CD8-positive, alpha-beta memory T cell (primary cell): Measurements from ENCODE around the gene ID1. TPM values are rescaled to one million over a fixed set of nuclear protein-coding genes. Genes with fewer than 3 reads are reported as not detected.
A peak's percentile ranks its signal among the peaks of the same experiment; 100 is the strongest.

Experiments used
- CTCF ChIA-PET: fragments of 350-600 bp; sonication (Branson Sonifier 250); formaldehyde crosslinking; loops from one replicate; lab custom pipeline; 2021; ENCODE audit warnings: antibody characterized with exemption; lab: Charles Lee
- POLR2A ChIA-PET: fragments of 350-600 bp; sonication (Branson Sonifier 250); formaldehyde crosslinking; loops from one replicate; lab custom pipeline; 2021; ENCODE audit warnings: antibody characterized with exemption; lab: Charles Lee
- DNase-seq, 5 donors: peaks; one replicate each; pipeline versions ENCODE4 v3.0.0 to v3.0.0-alpha.2; 2020 to 2022; ENCODE audit warnings: mixed read lengths in 1 of 5
- H3K27ac ChIP-seq: one replicate; pipeline ENCODE4 v1.7.0; 2013; ENCODE audit warnings: low read depth, mild to moderate bottlenecking, low read length, moderate library complexity
- H3K27me3 ChIP-seq: 2 replicates; pipeline ENCODE4 v1.7.0; 2013; ENCODE audit warnings: low read length, mild to moderate bottlenecking; ENCODE audit not compliant: insufficient read depth, poor library complexity, severe bottlenecking
- H3K36me3 ChIP-seq: 2 replicates; pipeline ENCODE4 v1.7.0; 2013; ENCODE audit warnings: mild to moderate bottlenecking, low read length, moderate library complexity; ENCODE audit not compliant: insufficient read depth
- H3K4me1 ChIP-seq: 2 replicates; pipeline ENCODE4 v1.7.0; 2013; ENCODE audit warnings: mild to moderate bottlenecking, low read length, moderate library complexity; ENCODE audit not compliant: insufficient read depth
- H3K4me3 ChIP-seq: 2 replicates; pipeline ENCODE4 v1.7.0; 2013; ENCODE audit warnings: mild to moderate bottlenecking, low read length
- H3K9me3 ChIP-seq: 2 replicates; pipeline ENCODE4 v1.7.0; 2013; ENCODE audit warnings: mild to moderate bottlenecking, low read length
- H3K27ac Mint-ChIP-seq, 8 donors: one replicate each; pipeline ENCODE4 v1.8.0; 2020 to 2021; ENCODE audit warnings: mixed read lengths in 8 of 8, mild to moderate bottlenecking in 6 of 8, inconsistent platforms in 3 of 8, moderate library complexity in 3 of 8
- H3K27me3 Mint-ChIP-seq, 2 donors: one replicate each; pipeline ENCODE4 v1.8.0; 2020 to 2021; ENCODE audit warnings: mixed read lengths in 2 of 2, mild to moderate bottlenecking in 1 of 2, moderate library complexity in 1 of 2
- H3K36me3 Mint-ChIP-seq, 3 donors: one replicate each; pipeline ENCODE4 v1.8.0; 2020 to 2021; ENCODE audit warnings: mixed read lengths in 3 of 3, inconsistent platforms in 1 of 3, mild to moderate bottlenecking in 1 of 3
- H3K4me1 Mint-ChIP-seq, 3 donors: one replicate each; pipeline ENCODE4 v1.8.0; 2020 to 2021; ENCODE audit warnings: mixed read lengths in 3 of 3, inconsistent platforms in 1 of 3, mild to moderate bottlenecking in 1 of 3
- H3K4me3 Mint-ChIP-seq, 7 donors: one replicate each; pipeline ENCODE4 v1.8.0; 2020 to 2021; ENCODE audit warnings: mixed read lengths in 7 of 7, mild to moderate bottlenecking in 6 of 7, moderate library complexity in 4 of 7, inconsistent platforms in 2 of 7
- H3K9me3 Mint-ChIP-seq, 5 donors: one replicate each; pipeline ENCODE4 v1.8.0; 2020 to 2022; ENCODE audit warnings: mixed read lengths in 5 of 5, mild to moderate bottlenecking in 3 of 5, moderate library complexity in 2 of 5, inconsistent platforms in 1 of 5
- polyA plus RNA-seq: library from polyadenylated mRNA; unstranded; fragments of 300-500 nt; fragmentation: Illumina TruSeq; gene quantifications from one replicate; pipeline ENCODE4 v1.2.3, GENCODE V29; 2021
- total RNA-seq, 2 experiments: library from RNA; stranded (reverse); gene quantifications; one replicate each; pipeline ENCODE4 v1.2.3, GENCODE V29; 2021

ID1 gene
- total and polyA plus RNA-seq, 3 experiments from 2014 or later = 0.55 to 2.2 (median 0.72) TPM

DNA sequence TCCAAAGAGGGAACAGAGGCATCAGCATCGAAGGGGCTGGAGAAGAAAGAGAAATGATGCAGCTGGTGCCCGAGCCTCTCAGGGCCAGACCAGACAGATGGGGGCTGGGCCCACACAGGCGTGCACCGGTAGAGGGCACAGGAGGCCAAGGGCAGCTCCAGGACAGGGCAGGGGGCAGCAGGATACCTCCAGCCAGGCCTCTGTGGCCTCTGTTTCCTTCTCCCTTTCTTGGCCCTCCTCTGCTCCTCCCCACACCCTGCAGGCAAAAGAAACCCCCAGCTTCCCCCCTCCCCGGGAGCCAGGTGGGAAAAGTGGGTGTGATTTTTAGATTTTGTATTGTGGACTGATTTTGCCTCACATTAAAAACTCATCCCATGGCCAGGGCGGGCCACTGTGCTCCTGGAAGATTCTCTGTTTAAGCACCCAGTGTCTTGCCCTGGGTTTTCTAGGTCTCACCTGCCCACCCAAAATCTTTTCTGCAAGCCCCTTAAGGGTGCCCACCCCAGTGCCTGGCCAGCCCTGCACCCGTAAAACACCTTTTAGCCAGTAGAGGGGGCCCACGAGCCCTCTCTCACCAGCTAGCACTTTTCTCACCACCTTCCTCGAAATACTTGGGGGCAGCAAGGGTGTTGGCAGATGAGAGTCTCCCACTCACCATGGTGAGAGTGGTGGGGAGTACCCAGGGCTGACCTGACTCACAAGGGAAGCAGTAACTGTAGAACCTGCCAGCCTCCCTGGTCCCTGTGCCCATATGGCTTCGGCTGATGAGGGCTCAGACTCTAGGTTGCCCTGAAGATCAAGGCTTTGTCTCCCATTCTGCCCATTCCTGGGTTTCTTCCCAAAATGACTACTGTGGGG lies 35.7 kb upstream of the ID1 start:
- H3K27ac Mint-ChIP-seq = peak overlapping the region in 6 of 8 donors; percentile 7 to 81 (median 73)
- H3K36me3 ChIP-seq = peaks cover 5% of the 10 kb centered on the region
- no peaks in the 10 kb centered on the region for H3K9me3 ChIP-seq
- peak overlapping the region in 1 of 7 donors; percentile 32 for H3K4me3 Mint-ChIP-seq
- peaks cover 0 to 34% (median 0%) of the 10 kb centered on the region in 3 donors for H3K36me3 Mint-ChIP-seq
- H3K4me1 Mint-ChIP-seq = peaks cover 21 to 38% (median 38%) of the 10 kb centered on the region in 3 donors
- POLR2A ChIA-PET = interaction anchor here (0.7 to 1.7 kb wide), 2 partner anchors 42 to 44 kb away, joined by 3 to 6 read pairs; no protein-coding TSS in a partner anchor
- no peak overlapping the region for H3K4me3 ChIP-seq
- no peaks in the 10 kb centered on the region for H3K27me3 ChIP-seq
- H3K27ac ChIP-seq = no peak overlapping the region
- no peaks in the 10 kb centered on the region for H3K27me3 Mint-ChIP-seq
- DNase-seq = peak; percentile 49 to 71 (median 62)
- H3K9me3 Mint-ChIP-seq = no peaks in the 10 kb centered on the region
- peaks cover 14% of the 10 kb centered on the region for H3K4me1 ChIP-seq
- CTCF ChIA-PET = interaction anchor here (0.6 to 30.9 kb wide), 10 partner anchors 9 to 154 kb away, joined by 3 to 887 read pairs (median 6); partner anchors contain the start of gene ID1

DNA sequence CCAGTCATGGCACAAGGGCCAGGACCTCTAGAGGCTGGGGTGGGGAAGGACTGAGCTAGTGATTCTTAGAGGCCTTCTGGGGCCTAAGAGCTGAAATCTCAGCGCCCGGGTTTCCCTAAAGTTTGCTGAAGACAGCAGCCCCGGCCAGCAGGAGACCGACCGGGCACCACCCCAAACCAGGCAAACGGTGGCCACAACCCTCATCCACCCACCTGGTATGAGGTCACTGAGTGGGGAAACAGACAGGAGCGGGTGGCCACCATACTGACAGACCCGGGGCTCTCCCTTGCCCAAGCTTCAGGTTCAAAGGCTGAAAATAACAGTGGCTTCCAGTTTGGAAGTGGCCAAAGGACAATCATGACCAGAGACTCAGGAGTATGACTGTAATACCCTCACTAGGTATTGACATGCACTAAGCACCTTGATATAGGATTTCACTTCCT lies 35.0 kb upstream of the ID1 start:
- Mint-ChIP-seq H3K4me3 (peak overlapping the region in 1 of 7 donors; percentile 32), H3K36me3 (peaks cover 0 to 30% (median 0%) of the 10 kb centered on the region in 3 donors), H3K27me3 (no peaks in the 10 kb centered on the region), H3K4me1 (peaks cover 21 to 38% (median 38%) of the 10 kb centered on the region in 3 donors), H3K9me3 (no peaks in the 10 kb centered on the region), H3K27ac (peak overlapping the region in 6 of 8 donors; percentile 7 to 81 (median 66))
- POLR2A ChIA-PET = interaction anchor here (1.7 kb wide), 1 partner anchor 42 kb away, joined by 6 read pairs; no protein-coding TSS in a partner anchor
- Histone ChIP-seq H3K27me3 (no peaks in the 10 kb centered on the region), H3K27ac (no peak overlapping the region), H3K4me1 (peaks cover 14% of the 10 kb centered on the region), H3K4me3 (no peak overlapping the region), H3K36me3 (peaks cover 5% of the 10 kb centered on the region), H3K9me3 (no peaks in the 10 kb centered on the region)
- CTCF ChIA-PET = interaction anchor here (0.6 to 30.9 kb wide), 9 partner anchors 8 to 154 kb away, joined by 3 to 887 read pairs (median 6); partner anchors contain the start of gene ID1
- DNase-seq = no peak

DNA sequence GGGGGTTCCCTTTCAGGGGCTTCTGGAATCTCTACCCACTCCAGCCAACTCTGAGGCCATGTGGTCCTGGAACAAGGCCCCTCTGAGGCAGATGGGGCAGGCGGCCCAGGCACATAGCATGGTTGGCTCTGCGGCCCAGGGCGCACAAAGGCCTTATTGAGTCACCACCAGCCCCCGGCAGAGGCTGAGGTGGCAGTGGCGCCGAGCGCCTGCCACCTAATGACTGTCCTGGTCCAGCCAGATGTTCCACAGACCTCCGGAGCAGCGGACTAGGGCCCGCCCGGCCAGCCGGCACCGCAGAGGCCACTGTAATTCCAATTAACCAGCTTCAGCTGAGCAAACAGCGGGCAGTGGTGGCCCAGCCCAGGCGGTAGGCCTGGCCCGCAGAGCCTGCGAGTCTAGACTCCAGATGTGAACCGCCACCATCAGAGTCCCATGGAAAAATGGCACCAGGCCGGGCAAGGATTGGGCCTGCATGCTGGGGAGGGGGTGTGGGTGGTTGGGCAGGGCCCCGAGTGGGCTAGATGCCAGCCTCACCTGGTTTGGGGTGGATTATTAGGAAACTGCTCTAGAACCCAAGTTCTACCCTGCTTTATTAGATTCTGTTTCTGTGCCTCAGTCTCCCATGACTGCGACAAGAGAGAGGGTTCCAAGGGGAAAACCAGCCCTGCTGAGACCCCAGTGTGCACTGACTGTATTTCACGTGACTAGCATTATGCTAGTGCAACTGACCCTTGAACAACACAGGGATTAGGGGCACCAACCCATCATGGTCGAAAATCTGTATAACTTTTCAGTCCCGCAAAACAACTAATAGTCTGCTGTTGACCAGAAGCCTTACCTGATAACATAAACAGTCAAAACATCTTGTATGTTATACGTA lies 34.1 kb upstream of the ID1 start:
- POLR2A ChIA-PET = interaction anchor here (0.6 kb wide), 2 partner anchors 14 to 32 kb away, joined by 3 to 4 read pairs; no protein-coding TSS in a partner anchor
- H3K27ac ChIP-seq = no peak overlapping the region
- Mint-ChIP-seq H3K4me3 (peak overlapping the region in 6 of 7 donors; percentile 34 to 84 (median 64)), H3K27ac (peak overlapping the region in 7 of 8 donors; percentile 15 to 92 (median 74)), H3K27me3 (no peaks in the 10 kb centered on the region), H3K36me3 (peaks cover 0 to 23% (median 0%) of the 10 kb centered on the region in 3 donors), H3K9me3 (no peaks in the 10 kb centered on the region), H3K4me1 (peaks cover 21 to 34% (median 33%) of the 10 kb centered on the region in 3 donors)
- no peaks in the 10 kb centered on the region for H3K27me3 ChIP-seq
- H3K9me3 ChIP-seq = no peaks in the 10 kb centered on the region
- no peak overlapping the region for H3K4me3 ChIP-seq
- no peaks in the 10 kb centered on the region for H3K36me3 ChIP-seq
- no peak for DNase-seq
- H3K4me1 ChIP-seq = peaks cover 14% of the 10 kb centered on the region
- CTCF ChIA-PET = interaction anchor here (0.7 to 30.9 kb wide), 5 partner anchors 9 to 153 kb away, joined by 3 to 887 read pairs (median 41); partner anchors contain the start of gene ID1

DNA sequence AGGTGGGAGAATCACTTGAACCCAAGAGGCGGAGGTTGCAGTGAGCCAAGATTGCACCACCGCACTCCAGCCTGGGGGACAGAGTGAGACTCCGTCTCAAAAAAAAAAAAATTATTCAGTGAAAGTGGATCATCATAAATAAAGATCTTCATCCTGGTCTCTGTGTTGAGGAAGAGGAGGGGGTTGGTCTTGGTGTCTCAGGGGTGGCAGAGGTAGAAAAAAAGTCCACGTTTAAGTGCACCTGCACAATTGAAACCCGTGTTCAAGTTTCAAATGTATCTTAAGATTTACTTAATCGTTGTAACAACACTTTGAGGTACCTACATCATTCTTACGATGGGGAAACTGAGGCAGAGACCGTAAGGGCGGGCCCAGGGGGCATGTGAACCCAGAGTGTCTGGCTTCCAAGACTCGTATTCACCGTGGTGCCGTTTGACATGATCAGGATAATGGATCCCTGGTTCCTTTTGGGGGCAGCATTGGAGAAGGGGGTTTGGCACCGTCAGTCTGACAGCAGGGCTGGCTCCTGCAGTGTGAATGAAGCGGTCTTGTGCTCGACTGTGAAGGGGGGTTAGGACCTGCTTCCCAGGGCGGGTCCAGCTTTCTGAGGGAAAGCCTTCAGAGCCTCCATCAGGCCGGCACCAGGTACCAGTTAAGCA lies 32.9 kb upstream of the ID1 start:
- ChIA-PET CTCF (interaction anchor here (0.7 to 30.9 kb wide), 5 partner anchors 8 to 152 kb away, joined by 3 to 887 read pairs (median 6); partner anchors contain the start of gene ID1), POLR2A (interaction anchor here (1.2 to 1.7 kb wide), 5 partner anchors 11 to 40 kb away, joined by 3 to 15 read pairs (median 5); partner anchors contain the start of gene ID1)
- Histone ChIP-seq H3K4me1 (peaks cover 14% of the 10 kb centered on the region), H3K4me3 (peak overlapping the region; percentile 91), H3K27ac (peak overlapping the region; percentile 80), H3K36me3 (no peaks in the 10 kb centered on the region), H3K27me3 (no peaks in the 10 kb centered on the region), H3K9me3 (no peaks in the 10 kb centered on the region)
- Mint-ChIP-seq H3K36me3 (peaks cover 0 to 17% (median 0%) of the 10 kb centered on the region in 3 donors), H3K27ac (peak overlapping the region; percentile 69 to 95 (median 90)), H3K27me3 (no peaks in the 10 kb centered on the region), H3K4me3 (peak overlapping the region; percentile 82 to 93 (median 87)), H3K9me3 (no peaks in the 10 kb centered on the region), H3K4me1 (peaks cover 15 to 25% (median 22%) of the 10 kb centered on the region in 3 donors)
- no peak for DNase-seq

DNA sequence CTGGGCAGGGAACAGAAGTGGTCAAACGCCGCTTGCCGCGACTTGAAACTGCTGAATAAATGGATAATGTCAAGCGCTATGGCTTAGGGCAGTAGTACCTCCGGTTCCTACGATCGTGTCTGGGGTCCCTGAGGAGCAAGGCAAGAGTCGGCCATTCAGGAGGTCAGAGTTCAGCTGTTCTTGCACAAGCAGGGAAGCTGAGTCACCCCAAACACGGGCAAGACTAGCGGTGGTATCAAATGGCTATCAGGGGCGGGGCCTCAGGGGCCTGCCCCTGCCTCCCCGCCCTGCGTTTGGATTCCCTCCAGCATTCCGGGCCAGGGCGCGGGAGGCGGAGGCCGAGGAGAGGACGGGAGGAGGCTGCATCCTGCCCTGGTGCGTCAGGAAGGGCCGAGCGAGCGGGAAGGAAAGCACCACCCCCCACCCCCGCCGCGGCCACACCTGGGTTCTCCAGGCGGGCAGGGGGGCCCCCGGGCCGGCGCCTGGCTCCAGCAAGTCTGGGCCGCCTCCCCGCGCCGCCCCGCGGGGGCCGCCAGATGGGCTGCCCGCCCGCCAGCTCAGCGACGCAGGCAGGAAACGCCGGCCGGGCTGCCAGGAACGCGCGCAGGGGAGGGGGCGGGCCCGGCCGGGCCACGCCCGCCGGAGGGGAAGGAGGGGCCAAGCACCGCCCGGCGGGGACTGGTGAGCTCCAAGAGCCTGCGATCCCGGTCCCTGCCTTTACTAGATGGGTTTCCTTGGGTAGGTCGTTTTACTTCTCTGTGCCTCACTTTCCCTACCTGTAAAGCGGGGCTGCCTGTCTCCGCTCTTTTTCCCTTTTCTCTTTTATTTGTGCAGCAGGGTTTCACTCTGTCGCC lies 32.2 kb upstream of the ID1 start:
- Mint-ChIP-seq H3K4me3 (peak overlapping the region; percentile 84 to 93 (median 89)), H3K27me3 (no peaks in the 10 kb centered on the region), H3K36me3 (peaks cover 0 to 14% (median 0%) of the 10 kb centered on the region in 3 donors), H3K4me1 (peaks cover 20 to 27% (median 25%) of the 10 kb centered on the region in 3 donors), H3K9me3 (no peaks in the 10 kb centered on the region), H3K27ac (peak overlapping the region; percentile 80 to 95 (median 92))
- Histone ChIP-seq H3K27me3 (no peaks in the 10 kb centered on the region), H3K9me3 (no peaks in the 10 kb centered on the region), H3K27ac (peak overlapping the region; percentile 80), H3K4me3 (peak overlapping the region; percentile 91), H3K36me3 (no peaks in the 10 kb centered on the region), H3K4me1 (peaks cover 14% of the 10 kb centered on the region)
- peak; percentile 78 to 89 (median 80) for DNase-seq
- ChIA-PET CTCF (interaction anchor here (0.9 to 30.9 kb wide), 6 partner anchors 11 to 151 kb away, joined by 3 to 887 read pairs (median 4); partner anchors contain the start of gene ID1), POLR2A (interaction anchor here (0.6 to 1.7 kb wide), 13 partner anchors 12 to 151 kb away, joined by 3 to 15 read pairs (median 4); partner anchors contain the start of gene ID1)

DNA sequence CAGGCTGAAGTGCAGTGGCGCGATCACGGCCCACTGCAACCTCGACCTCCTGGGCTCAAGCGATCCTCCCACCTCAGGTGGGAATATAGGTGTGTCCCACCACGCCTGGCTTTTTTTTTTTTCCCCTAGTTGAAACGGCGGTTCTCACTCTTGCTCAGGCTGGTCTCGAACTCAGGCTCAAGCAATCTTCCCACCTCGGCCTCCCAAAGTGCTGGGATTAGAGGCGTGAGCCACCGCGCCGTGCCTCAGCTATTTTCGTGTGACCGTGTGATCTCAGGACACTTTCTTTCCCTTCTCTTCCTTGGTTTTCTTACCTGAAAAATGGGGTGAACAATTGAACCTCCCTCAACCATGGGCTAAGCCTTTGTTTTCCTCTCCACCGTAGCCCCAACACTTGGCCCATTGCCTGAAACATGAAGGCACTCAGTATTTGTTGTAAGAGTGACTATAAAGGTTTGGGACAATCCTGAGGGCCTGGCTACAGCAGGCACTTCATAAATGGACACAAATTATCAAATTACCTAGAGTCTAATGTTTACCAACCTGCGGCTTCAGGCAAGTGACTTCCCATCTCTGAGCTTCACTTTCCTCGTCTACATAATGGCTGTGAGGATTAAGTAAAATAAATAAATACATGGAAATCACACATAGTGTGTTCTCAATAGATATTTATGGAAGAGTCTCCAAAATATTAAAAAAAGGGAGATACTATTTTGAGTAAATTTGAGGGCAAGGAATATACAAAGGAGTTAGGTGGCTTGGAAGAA lies 31.4 kb upstream of the ID1 start:
- CTCF ChIA-PET = interaction anchor here (0.9 to 30.9 kb wide), 7 partner anchors 12 to 150 kb away, joined by 3 to 887 read pairs (median 3); partner anchors contain the start of gene ID1

More for the DNA sequence above, 31.4 kb upstream of the ID1 start:
- peak overlapping the region; percentile 84 for H3K4me3 ChIP-seq
- H3K27ac Mint-ChIP-seq = peak overlapping the region; percentile 80 to 92 (median 90)
- no peaks in the 10 kb centered on the region for H3K27me3 ChIP-seq
- no peaks in the 10 kb centered on the region for H3K36me3 ChIP-seq
- H3K27ac ChIP-seq = peak overlapping the region; percentile 80
- peaks cover 0 to 6% (median 0%) of the 10 kb centered on the region in 3 donors for H3K36me3 Mint-ChIP-seq
- H3K4me3 Mint-ChIP-seq = peak overlapping the region; percentile 84 to 93 (median 89)
- peaks cover 21 to 29% (median 26%) of the 10 kb centered on the region in 3 donors for H3K4me1 Mint-ChIP-seq
- peaks cover 14% of the 10 kb centered on the region for H3K4me1 ChIP-seq
- DNase-seq = no peak
- no peaks in the 10 kb centered on the region for H3K9me3 Mint-ChIP-seq
- H3K9me3 ChIP-seq = no peaks in the 10 kb centered on the region
- POLR2A ChIA-PET = interaction anchor here (0.7 to 1.7 kb wide), 9 partner anchors 13 to 150 kb away, joined by 3 to 15 read pairs (median 4); partner anchors contain the start of gene ID1
- no peaks in the 10 kb centered on the region for H3K27me3 Mint-ChIP-seq
